GM19452 (cell line): Measurements from ENCODE around the gene ACSF3.

ENCODE experiments used
- ATAC-seq: cut with Tn5 transposase; IDR thresholded peaks from one replicate; pipeline ENCODE4 v1.9.1; 2021; ENCODE audit not compliant: unreplicated experiment

The ACSF3 gene

GRCh38 chr16:89108416-89108815 lies 14.8 kb downstream of the ACSF3 start:
- no peak for ATAC-seq

GRCh38 chr16:89110641-89111040 lies 17.0 kb downstream of the ACSF3 start:
- ATAC-seq: no peak

GRCh38 chr16:89111263-89111662 lies 17.6 kb downstream of the ACSF3 start:
- ATAC-seq: no peak

- no peak for ATAC-seq
Observed at GRCh38 chr16:89112377-89113151, 18.9 kb downstream of the ACSF3 start.

GRCh38 chr16:89113152-89113547 lies 19.5 kb downstream of the ACSF3 start:
- no peak for ATAC-seq

- ATAC-seq: no peak
Observed at GRCh38 chr16:89113661-89114060, 20.0 kb downstream of the ACSF3 start.

GRCh38 chr16:89114159-89114981 lies 20.7 kb downstream of the ACSF3 start:
- ATAC-seq: no peak

- peak; percentile 69 for ATAC-seq
Observed at GRCh38 chr16:89115216-89115861, 21.7 kb downstream of the ACSF3 start.

- ATAC-seq: no peak
Observed at GRCh38 chr16:89116341-89117226, 22.9 kb downstream of the ACSF3 start.

- ATAC-seq: no peak
Observed at GRCh38 chr16:89117227-89117974, 23.7 kb downstream of the ACSF3 start.

- no peak for ATAC-seq
Observed at GRCh38 chr16:89117975-89118289, 24.3 kb downstream of the ACSF3 start.

GRCh38 chr16:89118361-89119165 lies 24.9 kb downstream of the ACSF3 start:
- no peak for ATAC-seq

GRCh38 chr16:89119166-89119621 lies 25.5 kb downstream of the ACSF3 start:
- ATAC-seq: no peak

- no peak for ATAC-seq
Observed at GRCh38 chr16:89119661-89120141, 26.0 kb downstream of the ACSF3 start.

- ATAC-seq: no peak
Observed at GRCh38 chr16:89120281-89120680, 26.6 kb downstream of the ACSF3 start.

GRCh38 chr16:89120921-89121351 lies 27.3 kb downstream of the ACSF3 start:
- no peak for ATAC-seq

GRCh38 chr16:89121691-89122321 lies 28.2 kb downstream of the ACSF3 start:
- ATAC-seq: no peak

GRCh38 chr16:89122322-89122851 lies 28.7 kb downstream of the ACSF3 start:
- ATAC-seq: no peak
